Ascending aorta (tissue), 2 donors: ENCODE measurements around the gene EXOC4. TPM values are rescaled to one million over a fixed set of nuclear protein-coding genes. Genes with fewer than 3 reads are reported as not detected.

ENCODE experiments used
- DNase-seq, 2 donors: peaks; one replicate each; pipeline ENCODE4 v3.0.0-alpha.2; 2019; ENCODE audit warnings: low spot score in 2 of 2
- H3K27ac ChIP-seq, 2 donors: fragments of 200-600 bp; sonication (generic); one replicate each; pipeline ENCODE4 v1.5.1; 2016 to 2017; ENCODE audit warnings: mild to moderate bottlenecking in 1 of 2
- H3K27me3 ChIP-seq: fragments of 200-600 bp; sonication (generic); one replicate; pipeline ENCODE4 v1.5.1; 2017
- H3K36me3 ChIP-seq, 2 donors: fragments of 200-600 bp; sonication (generic); one replicate each; pipeline ENCODE4 v1.5.1; 2016
- H3K4me1 ChIP-seq, 2 donors: fragments of 200-600 bp; sonication (generic); one replicate each; pipeline ENCODE4 v1.5.1; 2016 to 2017; ENCODE audit warnings: mild to moderate bottlenecking in 1 of 2
- H3K4me3 ChIP-seq, 2 donors: fragments of 200-600 bp; sonication (generic); one replicate each; pipeline ENCODE4 v1.5.1; 2016 to 2017; ENCODE audit warnings: mild to moderate bottlenecking in 1 of 2
- H3K9me3 ChIP-seq, 2 donors: fragments of 200-600 bp; sonication (generic); one replicate each; pipeline ENCODE4 v1.5.1; 2016
- intact Hi-C: fragments of 100-400 bp; cut with DNase I; formaldehyde crosslinking; loops from one replicate; pipeline ENCODE4 v1.15.1; 2023
- total RNA-seq: library from RNA; depleted of rRNA; stranded (reverse); fragments of >200 nt; gene quantifications from one replicate; pipeline ENCODE4 v1.1.0, GENCODE V29; 2016
- TF ChIP-seq, protein P1 (sequence below), 3 experiments: fragments of 200-600 bp in 2 of 3; fragments of 450-650 bp in 1 of 3; sonication (generic) in 2 of 3; IDR thresholded peaks; one replicate each; pipeline ENCODE4 v1.5.1; 2016 to 2019; ENCODE audit warnings: antibody characterized with exemption in 3 of 3, mild to moderate bottlenecking in 1 of 3, moderate library complexity in 1 of 3

The EXOC4 gene
- total RNA-seq, 1 donor from 2014 or later = 27.1 TPM

DNA sequence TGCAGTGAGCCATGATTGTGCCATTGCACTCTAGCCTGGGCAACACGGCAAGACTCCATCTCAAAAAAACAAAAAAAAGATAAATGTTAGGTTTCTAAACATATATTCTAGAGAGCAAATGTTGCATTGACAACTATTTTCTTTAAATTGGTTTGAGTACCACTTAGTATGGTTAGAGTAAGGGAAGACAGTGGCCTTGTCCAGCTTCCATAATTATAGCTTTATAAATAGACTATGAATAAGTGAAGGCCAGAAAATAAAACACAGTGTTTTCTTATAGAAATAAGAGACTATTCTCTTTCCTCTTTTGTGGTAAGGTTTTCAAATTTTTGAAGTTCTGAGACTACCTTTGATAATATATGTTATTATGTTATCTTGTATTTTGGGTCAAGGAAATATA, 50.5 kb downstream of the EXOC4 start:
- Histone ChIP-seq H3K4me1 (peaks cover 0 to 4% of the 10 kb centered on the region in 2 donors), H3K27ac (no peak overlapping the region), H3K4me3 (no peak overlapping the region), H3K36me3 (peaks cover 20 to 24% of the 10 kb centered on the region in 2 donors), H3K9me3 (no peaks in the 10 kb centered on the region), H3K27me3 (no peaks in the 10 kb centered on the region)
- TF ChIP-seq, protein P1, sequence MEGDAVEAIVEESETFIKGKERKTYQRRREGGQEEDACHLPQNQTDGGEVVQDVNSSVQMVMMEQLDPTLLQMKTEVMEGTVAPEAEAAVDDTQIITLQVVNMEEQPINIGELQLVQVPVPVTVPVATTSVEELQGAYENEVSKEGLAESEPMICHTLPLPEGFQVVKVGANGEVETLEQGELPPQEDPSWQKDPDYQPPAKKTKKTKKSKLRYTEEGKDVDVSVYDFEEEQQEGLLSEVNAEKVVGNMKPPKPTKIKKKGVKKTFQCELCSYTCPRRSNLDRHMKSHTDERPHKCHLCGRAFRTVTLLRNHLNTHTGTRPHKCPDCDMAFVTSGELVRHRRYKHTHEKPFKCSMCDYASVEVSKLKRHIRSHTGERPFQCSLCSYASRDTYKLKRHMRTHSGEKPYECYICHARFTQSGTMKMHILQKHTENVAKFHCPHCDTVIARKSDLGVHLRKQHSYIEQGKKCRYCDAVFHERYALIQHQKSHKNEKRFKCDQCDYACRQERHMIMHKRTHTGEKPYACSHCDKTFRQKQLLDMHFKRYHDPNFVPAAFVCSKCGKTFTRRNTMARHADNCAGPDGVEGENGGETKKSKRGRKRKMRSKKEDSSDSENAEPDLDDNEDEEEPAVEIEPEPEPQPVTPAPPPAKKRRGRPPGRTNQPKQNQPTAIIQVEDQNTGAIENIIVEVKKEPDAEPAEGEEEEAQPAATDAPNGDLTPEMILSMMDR (IDR thresholded peaks at IDR 0.05) = no peak
- intact Hi-C loops = no loop called here
- no peak for DNase-seq

DNA sequence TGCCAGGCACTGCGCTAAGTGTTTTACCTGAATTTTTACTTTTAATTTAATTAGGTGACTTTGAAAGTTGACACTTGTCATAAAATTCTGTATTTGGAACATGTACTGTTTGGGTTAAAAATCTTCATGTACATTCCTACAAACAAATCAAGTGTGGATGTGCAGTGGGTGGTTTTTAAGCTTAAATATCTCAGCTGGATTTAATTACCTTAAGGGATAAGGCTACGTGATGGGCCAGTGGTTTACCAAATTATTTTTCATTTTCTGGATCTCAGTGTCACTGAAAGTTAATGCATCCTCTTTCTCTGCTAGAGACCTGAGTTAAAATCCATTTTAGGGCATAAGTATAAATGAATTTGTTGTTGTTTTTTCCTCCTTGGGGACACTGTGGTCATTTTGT, 51.1 kb downstream of the EXOC4 start:
- DNase-seq = no peak
- Histone ChIP-seq H3K27me3 (no peaks in the 10 kb centered on the region), H3K4me1 (peaks cover 0 to 4% of the 10 kb centered on the region in 2 donors), H3K4me3 (no peak overlapping the region), H3K27ac (no peak overlapping the region), H3K36me3 (peaks cover 24 to 26% of the 10 kb centered on the region in 2 donors), H3K9me3 (no peaks in the 10 kb centered on the region)
- intact Hi-C loops = no loop called here
- TF ChIP-seq, protein P1 (IDR thresholded peaks at IDR 0.05) = no peak

DNA sequence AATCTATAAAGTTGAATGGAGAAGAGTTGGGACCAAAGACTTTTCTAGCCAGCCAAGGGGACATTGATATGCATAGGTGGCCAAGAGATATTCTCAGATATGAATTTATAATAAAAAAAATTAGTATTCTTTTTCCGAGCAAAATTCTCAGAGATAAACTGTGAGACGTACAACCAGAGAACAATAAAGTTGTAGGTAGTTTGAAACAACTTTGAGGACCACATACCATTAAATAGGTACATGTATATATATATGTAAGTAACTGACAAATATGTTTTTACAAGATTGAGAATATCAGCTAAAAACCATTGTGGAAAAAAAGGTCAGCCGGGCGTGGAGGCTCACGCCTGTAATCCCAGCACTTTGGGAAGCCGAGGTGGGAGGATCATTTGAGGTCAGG, 56.5 kb downstream of the EXOC4 start:
- no peaks in the 10 kb centered on the region for H3K9me3 ChIP-seq
- no peak for DNase-seq
- H3K36me3 ChIP-seq = peaks cover 24 to 29% of the 10 kb centered on the region in 2 donors
- TF ChIP-seq, protein P1 (IDR thresholded peaks at IDR 0.05) = no peak
- no peaks in the 10 kb centered on the region for H3K4me1 ChIP-seq
- intact Hi-C loops = no loop called here
- H3K27ac ChIP-seq = no peak overlapping the region
- no peaks in the 10 kb centered on the region for H3K27me3 ChIP-seq
- no peak overlapping the region for H3K4me3 ChIP-seq

DNA sequence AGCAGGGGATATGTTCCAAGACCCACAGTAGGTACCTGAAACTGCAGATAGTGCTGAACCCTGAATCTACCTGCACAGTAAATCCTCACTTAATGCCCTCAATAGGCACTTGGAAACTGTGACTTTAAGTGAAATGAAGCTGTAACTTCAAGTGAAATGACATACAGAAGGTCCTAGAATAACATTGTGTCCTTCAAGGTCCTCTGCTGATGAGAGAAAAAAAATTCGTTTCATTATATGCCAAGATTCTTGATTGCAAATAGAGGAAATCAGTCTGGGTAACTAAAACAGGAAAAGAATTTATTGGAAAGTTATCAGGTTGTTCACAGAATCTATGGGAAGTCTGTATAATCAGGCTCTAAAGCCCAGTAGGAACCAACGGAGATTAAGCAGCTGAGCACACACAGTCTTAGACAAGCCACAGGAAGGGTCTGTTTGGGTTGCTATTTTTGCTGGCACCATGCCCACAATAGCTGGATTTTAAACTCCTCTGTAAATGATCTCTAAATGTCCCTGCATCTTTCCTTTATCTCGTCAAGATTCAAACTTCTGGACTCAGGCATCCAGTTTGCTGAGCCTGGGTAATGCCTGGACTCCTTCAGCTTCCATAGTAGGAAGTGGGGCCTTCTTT, 57.5 kb downstream of the EXOC4 start:
- H3K4me3 ChIP-seq = no peak overlapping the region
- DNase-seq = no peak
- intact Hi-C loops = no loop called here
- H3K27ac ChIP-seq = no peak overlapping the region
- TF ChIP-seq, protein P1 (IDR thresholded peaks at IDR 0.05) = no peak
- no peaks in the 10 kb centered on the region for H3K9me3 ChIP-seq
- no peaks in the 10 kb centered on the region for H3K27me3 ChIP-seq
- H3K36me3 ChIP-seq = peaks cover 24 to 29% of the 10 kb centered on the region in 2 donors
- no peaks in the 10 kb centered on the region for H3K4me1 ChIP-seq

DNA sequence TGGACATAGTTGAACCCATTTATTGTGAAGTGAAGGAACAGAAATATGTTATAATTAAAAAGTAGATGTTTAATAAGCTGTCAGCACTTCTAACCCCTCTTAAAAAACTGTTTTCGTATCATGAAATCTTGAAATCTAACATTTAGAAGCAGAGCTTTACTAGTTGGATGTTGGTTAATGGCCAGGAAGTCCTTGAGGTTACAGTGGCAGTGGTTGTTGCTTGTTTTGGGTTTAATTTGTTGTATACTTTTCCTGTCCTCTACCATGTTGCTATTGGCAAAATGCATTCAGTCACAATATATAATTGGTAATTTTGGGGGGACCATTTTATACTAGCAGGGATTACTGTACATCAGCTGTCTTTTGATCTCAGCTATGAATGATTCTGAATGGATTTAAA, 60.7 kb downstream of the EXOC4 start:
- DNase-seq = no peak
- no peak overlapping the region for H3K4me3 ChIP-seq
- no peaks in the 10 kb centered on the region for H3K27me3 ChIP-seq
- H3K4me1 ChIP-seq = no peaks in the 10 kb centered on the region
- TF ChIP-seq, protein P1 (IDR thresholded peaks at IDR 0.05) = no peak
- H3K9me3 ChIP-seq = no peaks in the 10 kb centered on the region
- peaks cover 0 to 7% of the 10 kb centered on the region in 2 donors for H3K36me3 ChIP-seq
- intact Hi-C loops = no loop called here
- H3K27ac ChIP-seq = no peak overlapping the region

DNA sequence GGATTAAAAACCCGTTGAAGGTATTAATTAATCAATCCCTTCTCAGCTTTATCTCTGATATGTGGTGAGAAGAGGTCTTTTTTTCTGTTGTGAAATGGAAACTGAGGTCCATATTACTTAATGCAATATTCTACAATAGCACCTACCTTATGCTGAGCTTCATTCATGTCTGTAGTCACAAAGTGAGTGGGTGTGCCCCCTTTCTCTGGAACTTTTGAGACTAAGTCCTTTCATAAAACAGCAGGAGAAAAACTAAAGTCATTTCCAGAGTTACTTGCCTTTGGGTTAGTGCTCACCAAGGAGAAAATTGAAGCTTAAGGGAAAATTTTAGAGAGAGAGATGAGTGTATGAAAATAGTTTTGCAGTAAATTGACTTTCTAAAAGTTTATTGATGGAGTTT, 61.2 kb downstream of the EXOC4 start:
- DNase-seq = no peak
- intact Hi-C loops = no loop called here

More for the DNA sequence above, 61.2 kb downstream of the EXOC4 start:
- TF ChIP-seq, protein P1 (IDR thresholded peaks at IDR 0.05) = no peak
- Histone ChIP-seq H3K4me3 (no peak overlapping the region), H3K9me3 (no peaks in the 10 kb centered on the region), H3K27me3 (no peaks in the 10 kb centered on the region), H3K4me1 (no peaks in the 10 kb centered on the region), H3K36me3 (peaks cover 0 to 2% of the 10 kb centered on the region in 2 donors), H3K27ac (no peak overlapping the region)
